ENCODE data around the gene PLAAT2. TPM values are rescaled to one million over a fixed set of nuclear protein-coding genes. Genes with fewer than 3 reads are reported as not detected.
A peak's percentile ranks its signal among the peaks of the same experiment; 100 is the strongest.
"Not testable (repeated sequence)": the region's sequence is repeated elsewhere in the genome, so short reads cannot be mapped to it uniquely, and the experiment has no call there.

Gene PLAAT2
- total RNA-seq, 6 experiments from 2014 or later = 0.42 to 2.2 (median 1.1) TPM; not detected in 3

DNA sequence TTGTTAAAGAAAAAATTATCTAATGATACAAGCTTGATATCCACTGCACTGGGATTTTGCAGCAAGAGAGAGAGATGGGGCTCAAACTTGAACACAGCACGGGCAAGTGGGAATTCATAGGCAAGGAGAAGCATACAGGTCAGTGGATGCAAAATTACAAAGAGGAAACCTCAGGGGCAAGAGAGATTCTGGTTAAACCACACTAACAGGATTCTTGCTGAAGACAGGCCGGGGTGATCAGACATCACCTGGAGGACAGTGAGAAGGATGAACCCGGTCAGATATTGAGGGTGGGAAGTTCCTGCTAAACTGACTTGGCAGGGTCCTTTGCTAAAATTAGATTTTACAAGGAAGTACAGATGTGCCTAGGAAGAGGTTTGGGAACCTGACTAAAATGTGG is 29.1 kb downstream of the PLAAT2 start:
- Histone ChIP-seq H3K36me3 (no peaks in the 10 kb centered on the region), H3K9me3 (no peaks in the 10 kb centered on the region), H3K4me3 (no peak overlapping the region), H3K4me1 (peaks cover 3 to 19% (median 12%) of the 10 kb centered on the region in 4 donors), H3K27me3 (no peaks in the 10 kb centered on the region), H3K27ac (no peak overlapping the region)
- ATAC-seq (no peak), DNase-seq (no peak)
- WGBS (ENCODE audit: insufficient coverage, low coverage, low lambda C conversion rate, missing lambda C conversion rate) = 68% methylated on average over 3 of the region's 3 CpGs
- intact Hi-C loops (cut with DNase I) = no loop called here
- no peak for TF ChIP-seq POLR2A (IDR thresholded peaks at IDR 0.05)
- TF ChIP-seq, protein P1, sequence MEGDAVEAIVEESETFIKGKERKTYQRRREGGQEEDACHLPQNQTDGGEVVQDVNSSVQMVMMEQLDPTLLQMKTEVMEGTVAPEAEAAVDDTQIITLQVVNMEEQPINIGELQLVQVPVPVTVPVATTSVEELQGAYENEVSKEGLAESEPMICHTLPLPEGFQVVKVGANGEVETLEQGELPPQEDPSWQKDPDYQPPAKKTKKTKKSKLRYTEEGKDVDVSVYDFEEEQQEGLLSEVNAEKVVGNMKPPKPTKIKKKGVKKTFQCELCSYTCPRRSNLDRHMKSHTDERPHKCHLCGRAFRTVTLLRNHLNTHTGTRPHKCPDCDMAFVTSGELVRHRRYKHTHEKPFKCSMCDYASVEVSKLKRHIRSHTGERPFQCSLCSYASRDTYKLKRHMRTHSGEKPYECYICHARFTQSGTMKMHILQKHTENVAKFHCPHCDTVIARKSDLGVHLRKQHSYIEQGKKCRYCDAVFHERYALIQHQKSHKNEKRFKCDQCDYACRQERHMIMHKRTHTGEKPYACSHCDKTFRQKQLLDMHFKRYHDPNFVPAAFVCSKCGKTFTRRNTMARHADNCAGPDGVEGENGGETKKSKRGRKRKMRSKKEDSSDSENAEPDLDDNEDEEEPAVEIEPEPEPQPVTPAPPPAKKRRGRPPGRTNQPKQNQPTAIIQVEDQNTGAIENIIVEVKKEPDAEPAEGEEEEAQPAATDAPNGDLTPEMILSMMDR (IDR thresholded peaks at IDR 0.05) = no peak

DNA sequence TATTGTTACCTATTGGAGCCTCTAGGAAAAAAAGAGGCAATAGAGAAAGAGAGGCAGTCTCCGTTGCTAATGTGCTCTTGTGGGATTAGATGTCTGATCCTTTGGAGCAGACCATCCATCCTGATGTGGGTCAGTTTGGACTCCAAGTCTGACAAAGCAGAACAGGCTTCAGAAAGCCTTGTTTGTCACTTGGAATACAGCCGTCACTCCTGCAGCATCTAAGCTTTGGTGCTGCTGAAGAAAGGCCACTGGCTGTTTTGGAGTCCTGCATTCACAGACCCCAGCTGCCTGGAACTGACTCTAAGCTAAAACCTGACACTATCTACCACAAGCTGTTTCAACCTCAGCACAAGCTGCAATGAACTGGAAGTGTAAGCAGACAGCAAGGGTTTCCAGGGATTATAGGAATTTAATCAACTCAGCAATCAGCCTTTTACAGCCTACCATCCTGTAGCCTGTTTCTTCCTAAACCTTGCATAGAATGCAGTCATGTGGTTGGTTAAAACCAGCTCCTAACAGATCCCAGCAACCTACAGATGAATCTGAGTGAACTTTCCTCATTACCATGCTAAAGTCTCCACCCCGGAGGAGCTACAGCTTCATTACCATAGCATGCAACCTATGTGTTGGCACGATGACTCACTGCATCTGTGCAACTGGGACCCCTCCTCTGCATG is 30.2 kb downstream of the PLAAT2 start:
- Histone ChIP-seq H3K36me3 (no peaks in the 10 kb centered on the region), H3K27ac (no peak overlapping the region), H3K4me3 (no peak overlapping the region), H3K4me1 (peaks cover 3 to 14% (median 9%) of the 10 kb centered on the region in 4 donors), H3K9me3 (no peaks in the 10 kb centered on the region), H3K27me3 (no peaks in the 10 kb centered on the region)
- DNase-seq = no peak
- TF ChIP-seq, protein P1 (IDR thresholded peaks at IDR 0.05) = no peak
- no peak for TF ChIP-seq POLR2A (IDR thresholded peaks at IDR 0.05)
- WGBS (ENCODE audit: insufficient coverage, low coverage, low lambda C conversion rate, missing lambda C conversion rate) = 81% methylated on average over 3 of the region's 4 CpGs
- intact Hi-C loops (cut with DNase I) = no loop called here
- no peak for ATAC-seq

DNA sequence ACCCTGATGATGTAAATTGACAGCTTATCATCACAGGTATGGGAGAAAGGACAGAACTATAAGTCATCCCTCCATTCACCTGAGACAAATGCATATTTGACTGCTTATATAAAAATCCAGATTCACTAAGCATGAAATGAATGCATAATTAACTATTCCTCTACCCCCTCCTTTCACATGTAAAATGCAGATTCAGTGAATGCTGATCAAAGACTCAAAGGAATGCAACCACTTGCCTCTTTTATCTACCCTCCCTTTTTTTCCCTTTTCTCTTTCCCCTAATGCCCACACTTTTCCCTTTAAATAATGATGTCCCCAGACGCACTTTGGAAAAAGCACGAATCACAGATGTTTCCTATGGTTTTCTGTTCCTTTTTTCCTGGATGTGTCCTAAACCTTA is 31.1 kb downstream of the PLAAT2 start:
- ATAC-seq = no peak

DNA sequence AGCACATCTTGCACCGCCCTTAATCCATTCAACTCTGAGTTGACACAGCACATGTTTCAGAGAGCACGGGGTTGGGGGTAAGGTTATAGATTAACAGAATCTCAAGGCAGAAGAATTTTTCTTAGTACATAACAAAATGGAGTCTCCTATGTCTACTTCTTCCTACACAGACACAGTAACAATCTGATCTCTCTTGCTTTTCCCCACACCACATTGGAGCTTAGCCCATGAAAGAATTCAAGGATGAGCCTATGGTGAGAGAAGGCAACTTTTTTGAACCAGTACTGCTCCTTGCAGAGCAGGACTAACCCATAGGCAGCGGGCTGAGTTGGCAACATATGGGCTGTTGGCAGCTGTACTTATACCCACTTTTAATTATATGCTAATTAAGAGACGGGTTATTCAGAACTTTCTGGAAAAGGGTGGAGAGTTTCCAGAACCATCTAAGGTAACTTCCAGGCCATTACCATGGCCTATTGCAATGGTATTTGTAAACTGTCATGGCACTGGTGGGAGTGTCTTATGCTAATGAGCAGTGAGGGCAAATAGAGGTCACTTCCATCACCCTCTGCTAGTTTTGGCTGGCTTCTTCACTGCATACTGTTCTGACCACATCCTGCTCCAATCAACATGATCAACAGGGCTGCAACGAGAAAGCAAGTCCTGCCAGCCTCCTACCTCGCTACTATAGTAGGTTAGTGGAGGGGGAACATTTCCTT is 31.9 kb downstream of the PLAAT2 start:
- H3K4me3 ChIP-seq; H3K4me1 ChIP-seq; DNase-seq; H3K27me3 ChIP-seq; H3K9me3 ChIP-seq; H3K36me3 ChIP-seq; intact Hi-C loops (cut with DNase I): not testable (repeated sequence)
- 45% methylated on average over 3 of the region's 6 CpGs for WGBS (ENCODE audit: insufficient coverage, low coverage, low lambda C conversion rate, missing lambda C conversion rate)
- peak; percentile 95 to 98 (median 96) for ATAC-seq
- peak overlapping the region in 1 of 3 donors; percentile 20 for H3K27ac ChIP-seq

More for the DNA sequence above, 31.1 kb downstream of the PLAAT2 start:
- no peaks in the 10 kb centered on the region for H3K9me3 ChIP-seq
- H3K27me3 ChIP-seq = no peaks in the 10 kb centered on the region
- no peak for DNase-seq
- H3K36me3 ChIP-seq = no peaks in the 10 kb centered on the region
- intact Hi-C loops (cut with DNase I) = no loop called here
- H3K4me3 ChIP-seq = no peak overlapping the region
- 71% methylated on average over 2 of the region's 2 CpGs for WGBS (ENCODE audit: insufficient coverage, low coverage, low lambda C conversion rate, missing lambda C conversion rate)
- TF ChIP-seq POLR2A (IDR thresholded peaks at IDR 0.05) = no peak
- TF ChIP-seq, protein P1 (IDR thresholded peaks at IDR 0.05) = no peak
- H3K27ac ChIP-seq = peak overlapping the region in 1 of 3 donors; percentile 20
- H3K4me1 ChIP-seq = peaks cover 0 to 8% (median 5%) of the 10 kb centered on the region in 4 donors

DNA sequence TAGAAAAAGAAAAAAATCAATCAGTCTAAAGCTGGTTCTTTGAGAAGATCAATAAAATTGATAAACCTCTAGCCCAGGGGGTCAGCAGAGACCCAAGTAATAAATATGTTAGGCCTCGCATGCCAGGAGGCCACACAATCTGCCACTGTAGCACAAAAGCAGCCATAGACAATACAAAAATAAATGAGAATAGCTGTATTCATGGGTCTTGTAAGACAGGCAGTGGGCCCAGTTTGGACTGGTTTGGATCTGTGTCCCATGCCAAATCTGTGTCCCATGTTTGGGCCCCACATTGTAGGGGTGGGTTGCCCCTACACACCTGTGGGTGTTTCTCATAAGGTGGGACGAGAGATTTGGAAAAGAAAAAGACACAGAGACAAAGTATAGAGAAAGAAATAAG is 33.2 kb downstream of the PLAAT2 start:
- TF ChIP-seq POLR2A (IDR thresholded peaks at IDR 0.05) = no peak
- TF ChIP-seq, protein P1 (IDR thresholded peaks at IDR 0.05) = no peak
- Histone ChIP-seq H3K27ac (no peak overlapping the region), H3K9me3 (no peaks in the 10 kb centered on the region), H3K4me3 (no peak overlapping the region), H3K36me3 (no peaks in the 10 kb centered on the region), H3K27me3 (no peaks in the 10 kb centered on the region), H3K4me1 (peaks cover 0 to 3% (median 1%) of the 10 kb centered on the region in 4 donors)
- DNase-seq (no peak), ATAC-seq (no peak)
- 93% methylated on average over 2 of the region's 2 CpGs for WGBS (ENCODE audit: insufficient coverage, low coverage, low lambda C conversion rate, missing lambda C conversion rate)
- intact Hi-C loops (cut with DNase I) = no loop called here

DNA sequence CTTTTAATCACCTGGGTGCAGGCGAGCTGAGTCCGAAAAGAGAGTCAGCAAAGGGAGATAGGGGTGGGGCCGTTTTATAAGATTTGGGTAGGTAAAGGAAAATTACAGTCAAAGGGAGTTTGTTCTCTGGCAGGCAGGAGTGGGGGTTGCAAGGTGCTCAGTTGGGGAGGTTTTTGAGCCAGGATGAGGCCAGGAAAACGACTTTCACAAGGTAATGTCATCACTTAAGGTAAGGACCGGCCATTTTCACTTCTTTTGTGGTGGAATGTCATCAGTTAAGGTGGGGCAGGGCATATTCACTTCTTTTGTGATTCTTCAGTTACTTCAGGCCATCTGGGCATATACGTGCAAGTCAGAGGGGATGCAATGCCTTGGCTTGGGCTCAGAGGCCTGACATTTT is 33.8 kb downstream of the PLAAT2 start:
- 68% methylated on average over 6 of the region's 6 CpGs for WGBS (ENCODE audit: insufficient coverage, low coverage, low lambda C conversion rate, missing lambda C conversion rate)
- H3K27ac ChIP-seq; ATAC-seq; H3K4me3 ChIP-seq; H3K9me3 ChIP-seq; DNase-seq; H3K4me1 ChIP-seq; intact Hi-C loops (cut with DNase I); H3K27me3 ChIP-seq; H3K36me3 ChIP-seq: not testable (repeated sequence)

DNA sequence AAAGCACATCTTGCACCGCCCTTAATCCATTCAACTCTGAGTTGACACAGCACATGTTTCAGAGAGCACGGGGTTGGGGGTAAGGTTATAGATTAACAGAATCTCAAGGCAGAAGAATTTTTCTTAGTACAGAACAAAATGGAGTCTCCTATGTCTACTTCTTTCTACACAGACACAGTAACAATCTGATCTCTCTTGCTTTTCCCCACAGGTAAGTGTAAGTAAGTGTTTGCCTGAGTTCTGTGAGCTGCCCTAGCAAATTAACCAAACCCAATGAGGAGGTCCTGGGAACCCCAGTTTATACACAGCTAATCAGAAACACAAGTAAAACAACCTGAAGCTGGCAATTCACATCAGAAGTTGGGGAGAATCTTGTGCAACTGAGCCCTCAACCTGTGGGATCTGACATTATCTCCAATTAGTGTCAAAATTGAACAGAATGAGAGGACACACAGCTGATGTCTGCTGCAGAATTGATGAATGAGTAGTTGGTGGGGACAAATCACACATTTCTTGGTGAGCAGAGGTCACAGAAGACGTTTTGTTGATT is 34.4 kb downstream of the PLAAT2 start:
- WGBS (ENCODE audit: insufficient coverage, low coverage, low lambda C conversion rate, missing lambda C conversion rate) = 86% methylated on average over 1 of the region's 3 CpGs
- H3K36me3 ChIP-seq; H3K9me3 ChIP-seq; DNase-seq; H3K27me3 ChIP-seq; intact Hi-C loops (cut with DNase I); H3K4me3 ChIP-seq; ATAC-seq; H3K4me1 ChIP-seq; H3K27ac ChIP-seq: not testable (repeated sequence)

Measured in right lobe of liver (tissue), 6 donors.